Memory B cell (primary cell): ENCODE results near the gene OR2F2.

Experiments
- ATAC-seq: fragments of 150-1000 bp; cut with Tn5 transposase; 2 replicates; pipeline ENCODE4 v1.10.0; 2021; ENCODE audit warnings: low read depth, mild to moderate bottlenecking, moderate library complexity
- DNase-seq, 2 donors: peaks; one replicate each; pipeline ENCODE4 v3.0.0; 2022; ENCODE audit warnings: low spot score in 2 of 2
- H3K27ac Mint-ChIP-seq: one replicate; pipeline ENCODE4 v1.8.0; 2022; ENCODE audit warnings: mild to moderate bottlenecking, moderate library complexity, mixed read lengths
- H3K27me3 Mint-ChIP-seq: one replicate; pipeline ENCODE4 v1.8.0; 2022; ENCODE audit warnings: mixed read lengths
- H3K36me3 Mint-ChIP-seq: one replicate; pipeline ENCODE4 v1.8.0; 2022; ENCODE audit warnings: mild to moderate bottlenecking, mixed read lengths
- H3K4me1 Mint-ChIP-seq: one replicate; pipeline ENCODE4 v1.8.0; 2022; ENCODE audit warnings: mixed read lengths
- H3K4me3 Mint-ChIP-seq: one replicate; pipeline ENCODE4 v1.8.0; 2022; ENCODE audit warnings: mild to moderate bottlenecking, moderate library complexity, mixed read lengths
- H3K9me3 Mint-ChIP-seq: one replicate; pipeline ENCODE4 v1.8.0; 2022; ENCODE audit warnings: mixed read lengths

Gene OR2F2

DNA sequence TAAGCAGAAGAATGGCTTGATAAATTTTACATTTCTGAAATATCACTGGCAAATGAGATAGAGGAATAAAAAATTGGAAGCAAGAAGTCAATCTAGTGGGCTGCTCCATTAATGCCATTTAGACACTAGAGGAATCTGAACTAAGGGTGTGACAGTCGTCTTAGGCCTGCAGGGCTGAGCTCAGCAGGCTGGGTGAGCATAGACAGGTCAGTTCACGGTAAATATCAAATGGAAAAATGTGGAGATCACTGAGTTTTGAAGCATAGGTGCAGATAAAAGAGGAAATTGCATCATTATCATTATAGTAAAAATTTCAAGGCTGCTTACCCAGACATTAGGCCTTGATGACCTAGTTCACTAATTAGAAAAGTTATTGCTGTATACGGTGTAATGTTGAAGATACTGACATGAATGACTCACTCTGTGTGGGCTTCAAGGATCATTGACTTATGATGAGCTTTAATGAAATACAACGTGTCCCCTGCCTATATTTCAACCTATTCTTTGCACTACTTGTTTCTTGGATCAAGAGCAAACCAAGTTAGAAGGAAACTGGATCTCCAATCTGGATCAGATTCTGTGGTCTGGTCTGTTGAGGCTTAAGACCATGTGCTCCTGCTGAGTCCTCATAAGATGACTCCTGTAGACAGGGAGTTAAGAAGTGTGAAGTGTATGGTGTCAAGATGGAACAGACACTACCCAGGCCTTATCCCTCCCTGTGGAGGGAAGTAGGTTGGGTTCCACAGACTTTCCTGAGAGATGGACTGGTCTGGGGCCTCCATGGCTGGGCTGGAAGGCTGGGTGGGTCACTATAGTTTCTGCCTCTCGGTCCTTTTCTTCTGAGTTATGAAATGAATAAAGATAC, 3.6 kb downstream of the OR2F2 start:
- Mint-ChIP-seq H3K36me3 (peaks cover 2% of the 10 kb centered on the region), H3K9me3 (peaks cover 2% of the 10 kb centered on the region), H3K4me1 (no peaks in the 10 kb centered on the region), H3K4me3 (no peak overlapping the region), H3K27me3 (peaks cover 19% of the 10 kb centered on the region), H3K27ac (no peak overlapping the region)
- ATAC-seq, result no peak
- no peak for DNase-seq

DNA sequence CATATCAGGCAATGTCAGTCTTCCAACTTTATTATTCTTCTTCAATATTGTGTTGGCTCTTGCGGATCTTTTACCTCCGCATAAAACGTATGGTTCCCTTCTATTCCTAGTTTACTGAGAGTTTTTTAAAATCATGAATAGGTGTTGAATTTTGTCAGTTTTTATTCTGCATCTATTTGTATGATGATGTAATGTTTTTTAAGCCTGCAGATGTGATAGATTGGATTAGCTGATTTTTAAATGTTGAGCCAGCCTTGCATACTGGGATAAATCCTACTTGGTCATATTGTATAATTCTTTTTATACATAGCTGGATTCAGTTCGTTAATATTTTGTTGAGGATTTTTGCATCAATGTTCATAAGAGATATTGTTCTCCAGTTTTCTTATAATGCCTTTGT, 10.4 kb downstream of the OR2F2 start:
- Mint-ChIP-seq H3K36me3 (no peaks in the 10 kb centered on the region), H3K4me1 (no peaks in the 10 kb centered on the region), H3K27me3 (peaks cover 13% of the 10 kb centered on the region), H3K27ac (no peak overlapping the region), H3K9me3 (peaks cover 4% of the 10 kb centered on the region), H3K4me3 (no peak overlapping the region)
- ATAC-seq (no peak), DNase-seq (no peak)

DNA sequence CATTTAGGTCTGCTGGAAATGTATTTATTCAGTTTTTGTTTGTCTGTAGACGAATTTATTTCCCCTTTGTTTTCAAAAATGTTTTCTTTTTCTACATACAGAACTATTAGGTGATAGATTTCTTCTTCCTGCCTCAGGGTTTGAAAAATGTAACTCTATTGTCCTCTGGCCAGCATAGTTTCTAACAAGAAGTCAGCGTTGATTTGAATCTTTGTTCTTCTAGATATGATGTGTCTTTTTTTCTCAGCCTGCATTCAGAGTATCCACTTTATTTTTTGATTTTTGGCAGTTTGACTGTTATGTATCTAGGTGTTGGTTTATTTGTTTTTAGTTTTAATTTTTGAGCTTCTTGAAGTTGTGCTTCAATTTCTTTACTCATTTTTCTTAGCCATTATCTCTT, 12.1 kb downstream of the OR2F2 start:
- H3K27ac Mint-ChIP-seq, result no peak overlapping the region
- H3K36me3 Mint-ChIP-seq, result no peaks in the 10 kb centered on the region
- no peak for DNase-seq
- H3K9me3 Mint-ChIP-seq, result peaks cover 1% of the 10 kb centered on the region
- peaks cover 11% of the 10 kb centered on the region for H3K27me3 Mint-ChIP-seq
- ATAC-seq, result no peak
- H3K4me3 Mint-ChIP-seq, result no peak overlapping the region
- no peaks in the 10 kb centered on the region for H3K4me1 Mint-ChIP-seq

DNA sequence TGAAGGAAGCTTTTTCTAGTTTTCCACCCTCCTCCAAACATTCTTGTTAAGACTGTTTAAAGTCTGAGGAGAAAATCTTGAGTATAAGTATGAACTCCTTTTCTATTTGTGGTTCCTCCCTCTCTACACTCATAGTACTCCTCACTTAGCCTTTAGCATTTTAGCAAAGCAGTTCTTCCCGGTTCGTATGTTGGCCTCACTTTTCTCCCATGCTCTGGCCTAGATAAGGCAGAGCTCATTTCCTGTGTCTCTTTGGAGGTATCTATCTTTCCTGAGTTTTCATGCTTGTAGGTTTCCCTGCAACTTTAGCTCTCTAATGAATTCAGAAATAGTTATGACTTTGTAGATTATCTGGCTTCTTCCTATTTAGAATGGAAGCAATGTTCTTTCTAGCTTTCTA, 13.7 kb downstream of the OR2F2 start:
- H3K36me3 Mint-ChIP-seq, result no peaks in the 10 kb centered on the region
- peaks cover 14% of the 10 kb centered on the region for H3K27me3 Mint-ChIP-seq
- no peak overlapping the region for H3K27ac Mint-ChIP-seq
- H3K4me1 Mint-ChIP-seq, result no peaks in the 10 kb centered on the region
- H3K4me3 Mint-ChIP-seq, result no peak overlapping the region
- peaks cover 1% of the 10 kb centered on the region for H3K9me3 Mint-ChIP-seq
- DNase-seq (no peak), ATAC-seq (no peak)

DNA sequence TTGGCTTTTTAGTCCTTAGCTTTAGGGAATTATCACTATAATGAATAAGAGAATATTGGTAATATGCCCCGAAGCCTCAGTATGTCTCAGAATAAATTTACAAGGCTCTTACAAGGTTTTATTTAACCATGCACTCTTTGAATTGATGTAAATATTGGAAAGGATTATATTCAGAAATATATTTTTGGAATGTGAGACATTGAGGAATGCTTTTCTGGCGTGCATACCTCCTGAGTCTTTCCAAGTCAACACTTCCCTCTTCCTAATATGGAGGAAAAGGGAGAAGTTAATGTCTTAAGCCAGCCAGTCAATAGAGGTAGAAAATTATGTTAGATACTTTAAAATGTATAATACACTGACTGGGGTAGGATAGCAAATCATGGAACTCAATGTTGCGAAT, 18.4 kb downstream of the OR2F2 start:
- Mint-ChIP-seq H3K27me3 (peaks cover 14% of the 10 kb centered on the region), H3K4me3 (no peak overlapping the region), H3K4me1 (no peaks in the 10 kb centered on the region), H3K27ac (no peak overlapping the region), H3K36me3 (no peaks in the 10 kb centered on the region), H3K9me3 (no peaks in the 10 kb centered on the region)
- no peak for DNase-seq
- no peak for ATAC-seq

DNA sequence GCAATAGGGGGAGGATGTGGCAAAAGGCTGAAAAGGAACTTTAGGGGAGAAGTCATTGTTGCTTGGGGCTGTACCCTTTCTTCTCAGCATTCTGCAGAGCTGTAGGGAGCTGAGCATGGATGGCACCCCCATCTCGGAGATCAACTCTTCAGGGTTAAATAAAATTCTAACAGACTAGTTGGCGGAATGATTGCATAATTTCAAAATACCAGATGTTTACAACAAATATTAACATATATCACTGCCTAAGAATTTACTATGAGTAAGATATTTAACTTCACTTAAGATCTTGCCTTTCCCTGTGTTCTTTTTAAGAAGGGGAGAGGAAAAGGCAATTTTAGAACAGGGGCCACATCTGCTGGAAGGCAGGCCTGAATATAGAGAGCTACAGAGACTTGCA, 19.1 kb downstream of the OR2F2 start:
- Mint-ChIP-seq H3K27me3 (peaks cover 11% of the 10 kb centered on the region), H3K27ac (no peak overlapping the region), H3K9me3 (no peaks in the 10 kb centered on the region), H3K4me3 (no peak overlapping the region), H3K4me1 (no peaks in the 10 kb centered on the region), H3K36me3 (no peaks in the 10 kb centered on the region)
- DNase-seq (no peak), ATAC-seq (no peak)

DNA sequence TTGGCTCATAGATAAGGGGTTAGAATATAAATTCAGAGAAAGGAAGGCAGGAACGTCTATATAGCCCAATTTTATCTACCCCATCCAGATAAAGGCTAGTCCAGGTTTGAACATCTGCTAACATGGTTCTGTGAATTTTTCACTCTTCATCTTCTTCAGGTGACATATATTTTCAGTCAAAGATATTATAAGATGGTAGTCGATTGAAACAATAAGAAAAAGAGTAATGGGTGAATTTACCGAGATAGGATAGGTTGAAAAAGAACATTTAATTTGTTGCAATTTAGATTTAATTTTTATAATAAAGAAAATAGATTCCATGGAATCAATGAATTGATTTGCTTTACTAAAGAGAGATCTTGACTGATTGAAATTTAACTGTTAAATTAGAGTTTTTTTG, 19.5 kb downstream of the OR2F2 start, which contains the start of gene OR2F1:
Gene OR2F1 (plus strand): TSS at position 301 of the 400 bp plus-strand sequence. CDS start 5,127 bp downstream, outside the sequence.
- no peak within 1 kb of the TSS for H3K27ac Mint-ChIP-seq
- no peaks in the 10 kb centered on the region for H3K9me3 Mint-ChIP-seq
- no peaks in the 10 kb centered on the region for H3K4me1 Mint-ChIP-seq
- no peak for ATAC-seq
- H3K27me3 Mint-ChIP-seq, result peaks cover 8% of the 10 kb centered on the region
- H3K36me3 Mint-ChIP-seq, result no peaks in the 10 kb centered on the region
- no peak for DNase-seq
- no peak within 1 kb of the TSS for H3K4me3 Mint-ChIP-seq

DNA sequence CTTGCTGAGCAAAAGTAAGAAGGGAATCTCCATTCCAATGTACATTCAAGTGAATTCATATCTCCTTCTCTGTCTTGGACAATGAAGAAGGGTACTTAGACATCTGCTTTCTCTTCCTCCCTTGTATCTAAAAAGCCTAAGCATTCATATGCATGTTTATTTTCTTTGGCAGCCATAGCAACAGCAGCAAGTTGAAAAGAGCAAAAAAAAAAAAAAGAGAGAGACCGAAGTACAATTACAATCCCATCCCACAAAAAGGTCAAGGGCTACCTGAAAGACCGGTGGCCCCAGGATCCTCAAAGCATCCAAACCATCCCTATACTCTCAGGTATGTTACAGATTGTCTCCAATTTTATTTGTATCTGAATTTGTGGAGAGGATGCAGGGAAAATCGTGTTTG, 23.7 kb downstream of the OR2F2 start:
- H3K27ac Mint-ChIP-seq, result no peak overlapping the region
- ATAC-seq, result no peak
- peaks cover 7% of the 10 kb centered on the region for H3K27me3 Mint-ChIP-seq

DNA sequence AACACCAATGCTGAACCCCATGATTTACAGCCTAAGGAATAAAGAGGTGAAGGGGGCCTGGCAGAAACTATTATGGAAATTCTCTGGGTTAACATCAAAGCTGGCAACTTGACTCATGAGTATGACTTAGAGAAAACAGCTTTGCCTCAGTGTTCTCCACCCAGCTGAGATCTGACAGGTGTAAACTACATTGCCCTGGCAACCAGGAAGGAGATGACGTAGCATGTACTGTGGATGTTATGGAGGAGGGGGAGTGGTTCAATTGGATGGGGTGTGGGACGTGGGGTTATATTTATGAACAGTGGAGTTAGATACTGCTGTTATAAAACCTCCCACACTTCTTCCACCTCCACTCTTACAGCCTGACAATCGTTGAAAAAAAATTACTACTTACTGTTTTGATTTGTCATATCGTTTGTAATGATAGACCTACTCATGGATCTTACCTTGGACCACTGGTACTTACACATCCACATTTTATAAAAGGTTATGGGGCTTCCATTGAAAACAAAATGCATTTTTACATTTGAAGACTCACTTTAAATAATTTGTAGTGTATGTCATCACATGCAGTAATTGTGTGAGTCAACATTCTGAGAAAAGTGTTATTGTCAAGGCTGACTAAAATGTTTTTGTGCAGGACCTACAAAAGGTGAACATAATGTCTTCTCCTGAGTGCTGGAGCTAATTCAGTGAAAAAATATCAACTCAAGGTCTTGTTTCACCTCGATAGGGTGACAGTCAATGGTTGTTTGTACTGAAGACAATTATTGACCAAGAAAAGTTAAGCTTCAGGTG, 26.0 kb downstream of the OR2F2 start:
- Mint-ChIP-seq H3K9me3 (no peaks in the 10 kb centered on the region), H3K4me1 (no peaks in the 10 kb centered on the region), H3K27me3 (peaks cover 7% of the 10 kb centered on the region), H3K4me3 (no peak overlapping the region), H3K36me3 (no peaks in the 10 kb centered on the region), H3K27ac (no peak overlapping the region)
- ATAC-seq (no peak), DNase-seq (no peak)

More for the DNA sequence above, 23.7 kb downstream of the OR2F2 start:
- Mint-ChIP-seq H3K4me3 (no peak overlapping the region), H3K4me1 (no peaks in the 10 kb centered on the region), H3K9me3 (no peaks in the 10 kb centered on the region), H3K36me3 (no peaks in the 10 kb centered on the region)
- DNase-seq, result no peak

DNA sequence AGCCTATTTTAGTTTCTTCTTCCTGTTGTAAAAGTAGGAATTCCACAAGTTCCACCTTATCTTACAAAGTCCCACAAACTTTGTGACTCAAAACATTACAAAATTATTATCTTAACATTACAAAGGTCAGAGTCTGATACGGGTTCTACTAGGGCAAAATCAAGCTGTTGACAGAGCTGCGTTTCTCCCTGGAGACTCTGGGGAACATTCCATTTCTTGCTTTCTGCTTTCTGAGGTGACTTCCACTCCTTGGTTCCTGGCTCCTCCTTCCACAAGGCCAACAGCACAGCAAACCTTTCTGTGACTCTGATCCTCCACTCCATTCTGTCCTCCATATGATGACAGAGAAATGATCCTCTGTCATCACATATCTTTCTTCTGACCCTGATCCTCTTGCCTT, 30.2 kb downstream of the OR2F2 start:
- ATAC-seq, result no peak
- no peak for DNase-seq
- Mint-ChIP-seq H3K36me3 (no peaks in the 10 kb centered on the region), H3K27me3 (peaks cover 4% of the 10 kb centered on the region), H3K27ac (no peak overlapping the region), H3K4me1 (no peaks in the 10 kb centered on the region), H3K9me3 (no peaks in the 10 kb centered on the region), H3K4me3 (no peak overlapping the region)

DNA sequence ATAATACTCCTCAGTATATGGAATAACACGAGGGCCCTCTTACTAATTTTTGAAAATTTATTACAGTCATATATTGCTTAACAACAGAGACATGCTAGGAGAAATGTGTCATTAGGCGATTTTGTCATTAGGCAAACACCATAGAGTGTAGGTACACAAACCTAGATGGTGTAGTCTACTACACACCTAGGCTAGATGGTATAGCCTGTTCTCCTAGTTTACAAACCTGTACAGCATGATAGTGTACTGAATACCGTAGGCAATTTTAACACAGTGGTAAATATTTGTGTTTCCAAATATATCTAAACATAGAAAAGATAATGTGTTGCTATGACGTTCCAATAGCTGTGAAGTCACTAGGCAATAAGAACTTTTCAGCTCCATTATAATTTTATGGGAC, 32.4 kb downstream of the OR2F2 start:
- H3K4me1 Mint-ChIP-seq, result no peaks in the 10 kb centered on the region
- H3K4me3 Mint-ChIP-seq, result no peak overlapping the region

DNA sequence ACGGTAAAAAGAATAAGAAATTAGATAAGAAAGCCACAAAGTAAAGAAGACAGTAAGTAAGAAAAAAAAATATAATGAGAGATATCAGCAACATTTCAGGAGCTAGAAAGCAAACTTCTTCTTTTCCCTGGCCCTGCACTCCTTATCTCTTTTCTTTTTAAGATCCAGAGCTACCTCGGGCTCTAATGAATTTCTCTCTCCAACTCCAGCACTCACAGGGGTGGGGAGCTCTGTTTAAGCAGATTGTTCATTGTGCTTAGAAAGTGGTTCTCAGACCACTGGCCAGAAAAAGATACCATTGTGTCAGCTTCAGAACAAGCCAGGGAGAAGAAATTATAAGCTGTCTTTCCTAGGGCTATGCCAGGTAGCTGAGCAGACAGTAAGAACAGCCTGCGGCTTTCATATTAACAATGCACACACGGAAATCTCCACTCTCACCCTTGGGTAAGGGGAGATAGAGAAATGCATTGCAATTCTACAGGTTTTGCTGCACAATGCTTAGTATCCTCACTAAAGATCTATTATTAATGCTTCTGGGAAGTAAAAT, 38.9 kb downstream of the OR2F2 start:
- ATAC-seq (no peak), DNase-seq (no peak)
- Mint-ChIP-seq H3K27ac (no peak overlapping the region), H3K27me3 (no peaks in the 10 kb centered on the region), H3K9me3 (peaks cover 1% of the 10 kb centered on the region), H3K4me3 (no peak overlapping the region), H3K36me3 (no peaks in the 10 kb centered on the region), H3K4me1 (no peaks in the 10 kb centered on the region)

More for the DNA sequence above, 32.4 kb downstream of the OR2F2 start:
- Mint-ChIP-seq H3K27ac (no peak overlapping the region), H3K9me3 (peaks cover 1% of the 10 kb centered on the region), H3K27me3 (peaks cover 1% of the 10 kb centered on the region), H3K36me3 (no peaks in the 10 kb centered on the region)
- DNase-seq (no peak), ATAC-seq (no peak)

DNA sequence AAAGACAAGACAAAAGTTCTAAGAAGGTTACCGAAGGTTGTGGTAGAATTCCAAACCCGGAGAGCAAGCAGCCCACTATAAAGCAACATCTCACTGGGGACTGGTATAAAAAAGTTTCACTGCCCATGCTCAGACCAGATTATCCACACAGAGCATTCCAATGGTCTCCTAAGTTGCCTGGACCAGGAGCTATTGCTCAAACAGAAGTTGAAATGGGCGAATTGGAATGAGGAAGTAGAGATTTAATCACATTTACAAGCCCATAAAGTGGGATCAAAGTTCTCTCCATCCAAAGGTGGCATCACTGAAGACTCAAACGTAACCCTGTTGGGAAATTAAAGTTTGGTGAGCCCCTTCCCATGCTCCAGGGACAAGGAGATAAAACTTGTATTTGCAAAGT, 39.4 kb downstream of the OR2F2 start:
- Mint-ChIP-seq H3K4me1 (no peaks in the 10 kb centered on the region), H3K27me3 (no peaks in the 10 kb centered on the region), H3K4me3 (no peak overlapping the region), H3K27ac (no peak overlapping the region), H3K9me3 (peaks cover 1% of the 10 kb centered on the region), H3K36me3 (no peaks in the 10 kb centered on the region)
- DNase-seq, result no peak
- no peak for ATAC-seq

DNA sequence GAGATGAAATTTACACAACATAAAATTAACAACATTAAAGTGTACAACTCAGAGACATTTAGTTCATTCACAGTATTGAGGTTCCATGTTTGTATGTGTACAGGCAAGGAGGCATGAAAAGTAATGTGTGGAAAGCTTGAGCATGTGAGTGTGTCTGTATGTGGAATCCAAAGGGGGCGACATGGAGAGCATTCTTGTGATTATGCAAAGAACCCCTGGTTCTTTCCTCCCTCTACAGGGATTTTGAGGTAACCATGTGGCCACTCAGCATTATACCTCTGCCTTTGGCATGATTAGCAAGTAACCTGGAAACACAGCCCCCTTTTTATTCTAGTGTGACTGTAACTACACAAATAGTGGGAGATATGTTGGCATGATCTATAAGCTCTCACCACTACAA, 40.6 kb downstream of the OR2F2 start:
- Mint-ChIP-seq H3K36me3 (no peaks in the 10 kb centered on the region), H3K9me3 (peaks cover 1% of the 10 kb centered on the region), H3K4me1 (no peaks in the 10 kb centered on the region), H3K4me3 (no peak overlapping the region), H3K27ac (no peak overlapping the region), H3K27me3 (no peaks in the 10 kb centered on the region)
- ATAC-seq (no peak), DNase-seq (no peak)
